DOHH2 (cell line): ENCODE measurements around the gene CCL13.

Experiments used
- CTCF ChIP-seq: fragments of 200-600 bp; sonication (generic); IDR thresholded peaks from one replicate; pipeline ENCODE4 v1.5.1; 2014; ENCODE audit warnings: antibody characterized with exemption, mild to moderate bottlenecking, low read depth, low read length; ENCODE audit not compliant: poor library complexity, severe bottlenecking
- EZH2phosphoT487 ChIP-seq: fragments of 200-600 bp; sonication (generic); IDR thresholded peaks from 2 replicates; pipeline ENCODE4 v1.6.1; 2017; ENCODE audit warnings: borderline replicate concordance, mild to moderate bottlenecking, antibody characterized with exemption, low read length, moderate library complexity, mixed read lengths

DNA sequence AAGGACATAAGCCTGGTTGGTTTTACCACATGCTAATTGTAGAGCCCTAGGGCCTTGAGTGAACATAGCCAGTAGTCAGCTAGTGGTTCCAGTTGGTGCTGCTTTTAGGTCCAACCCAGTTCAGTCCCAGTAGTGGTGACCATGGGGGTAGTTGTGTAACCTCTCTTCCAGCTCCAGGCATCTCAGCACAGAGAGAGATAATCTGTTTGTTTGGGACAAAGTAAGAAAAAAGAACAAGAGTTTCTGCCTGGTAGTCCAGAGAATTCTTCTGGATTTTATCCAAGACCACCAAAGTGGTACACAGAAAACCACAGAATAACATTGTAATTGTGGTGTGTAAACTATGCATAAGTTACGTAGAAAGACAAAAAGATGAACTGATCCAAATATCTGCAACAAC, 5.2 kb upstream of the CCL13 start:
- TF ChIP-seq CTCF: no peak
- TF ChIP-seq EZH2phosphoT487: no peak
